NCI-H510A (cell line): ENCODE data around the gene ELFN1.

ENCODE experiments used
- DNase-seq: peaks from one replicate; lab custom pipeline; 2025; lab: John Stamatoyannopoulos, UW

The ELFN1 gene

DNA sequence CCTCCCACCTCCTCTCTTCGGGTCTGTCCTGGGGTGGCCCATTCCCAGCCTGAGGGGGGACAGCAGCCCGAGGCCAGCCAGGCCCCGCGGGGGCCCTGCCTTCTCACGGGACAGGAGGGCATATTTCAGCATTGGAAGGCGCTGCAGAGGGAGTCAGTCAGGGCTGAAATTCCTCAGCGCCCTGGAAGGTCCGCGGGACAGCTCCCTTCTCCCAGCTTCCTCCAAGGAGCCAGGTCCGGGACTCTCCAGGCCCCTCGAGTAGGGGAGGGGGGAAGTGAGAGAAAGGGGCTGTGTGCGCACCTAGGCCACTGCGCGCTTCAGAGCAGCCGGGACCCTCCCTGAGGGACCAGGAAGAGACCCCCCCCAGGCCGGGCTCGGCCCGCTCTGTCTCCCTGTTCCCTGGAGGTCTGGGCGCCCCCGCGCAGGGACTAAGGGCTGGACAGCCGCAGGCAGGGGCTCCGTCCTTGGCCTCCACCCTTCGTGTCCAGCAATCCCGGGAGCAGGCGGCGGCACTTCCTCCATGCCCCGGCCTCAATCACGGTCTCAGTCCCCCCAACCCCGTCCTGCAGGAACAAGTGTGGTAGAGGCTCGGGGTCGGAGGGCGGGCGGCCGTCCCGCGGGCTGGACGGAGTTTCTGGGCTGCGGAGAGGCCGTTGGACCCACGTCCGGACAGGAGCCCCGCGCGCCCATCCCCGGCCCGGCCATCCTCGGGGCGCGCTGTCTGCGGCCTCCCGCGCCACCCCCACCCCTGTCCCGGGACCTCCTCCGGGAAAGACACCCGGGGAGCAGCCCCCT lies 6.0 kb upstream of the ELFN1 start:
- DNase-seq: no peak

DNA sequence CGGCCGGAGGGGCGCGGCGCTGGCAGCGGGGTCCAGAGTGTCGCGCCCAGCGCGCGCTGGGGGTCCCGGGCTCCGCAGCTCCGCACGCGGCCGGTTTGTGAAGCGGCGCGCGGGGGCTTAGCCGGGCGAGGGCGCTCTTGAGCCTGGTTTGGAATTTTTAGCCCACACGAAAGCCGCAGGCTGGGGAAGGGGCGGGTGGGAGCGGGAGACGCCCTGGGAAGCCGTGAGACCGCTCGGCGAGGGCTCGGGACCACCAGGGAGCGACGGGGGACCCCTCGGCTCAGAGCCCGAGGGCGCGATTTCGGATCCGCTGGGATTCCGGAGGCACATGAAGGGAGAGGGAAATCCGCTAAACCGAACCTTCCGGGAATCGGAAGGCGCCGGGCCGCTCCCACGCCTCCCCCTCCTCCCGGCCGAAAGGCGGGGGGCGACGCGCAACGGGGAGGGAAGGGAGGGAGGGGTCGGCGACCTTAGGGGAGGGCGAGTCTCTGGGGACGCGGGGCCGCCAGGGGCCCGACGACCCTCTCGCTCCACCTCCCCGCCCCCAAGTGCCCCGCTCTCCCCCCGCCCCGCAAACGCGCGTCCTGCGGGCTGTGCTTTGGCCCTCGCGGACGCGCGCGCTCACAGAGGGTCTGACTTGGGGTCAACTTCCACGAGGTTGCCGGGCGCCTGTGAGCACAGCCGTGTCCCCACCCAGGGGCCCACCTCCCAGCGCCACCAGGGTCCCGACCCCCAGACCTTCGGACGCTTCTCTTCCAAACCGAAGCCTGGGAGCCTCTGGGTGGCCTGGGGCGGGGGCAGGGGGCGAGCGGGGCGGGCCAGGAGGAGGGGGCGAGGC lies 5.1 kb upstream of the ELFN1 start:
- DNase-seq: peak; percentile 53

DNA sequence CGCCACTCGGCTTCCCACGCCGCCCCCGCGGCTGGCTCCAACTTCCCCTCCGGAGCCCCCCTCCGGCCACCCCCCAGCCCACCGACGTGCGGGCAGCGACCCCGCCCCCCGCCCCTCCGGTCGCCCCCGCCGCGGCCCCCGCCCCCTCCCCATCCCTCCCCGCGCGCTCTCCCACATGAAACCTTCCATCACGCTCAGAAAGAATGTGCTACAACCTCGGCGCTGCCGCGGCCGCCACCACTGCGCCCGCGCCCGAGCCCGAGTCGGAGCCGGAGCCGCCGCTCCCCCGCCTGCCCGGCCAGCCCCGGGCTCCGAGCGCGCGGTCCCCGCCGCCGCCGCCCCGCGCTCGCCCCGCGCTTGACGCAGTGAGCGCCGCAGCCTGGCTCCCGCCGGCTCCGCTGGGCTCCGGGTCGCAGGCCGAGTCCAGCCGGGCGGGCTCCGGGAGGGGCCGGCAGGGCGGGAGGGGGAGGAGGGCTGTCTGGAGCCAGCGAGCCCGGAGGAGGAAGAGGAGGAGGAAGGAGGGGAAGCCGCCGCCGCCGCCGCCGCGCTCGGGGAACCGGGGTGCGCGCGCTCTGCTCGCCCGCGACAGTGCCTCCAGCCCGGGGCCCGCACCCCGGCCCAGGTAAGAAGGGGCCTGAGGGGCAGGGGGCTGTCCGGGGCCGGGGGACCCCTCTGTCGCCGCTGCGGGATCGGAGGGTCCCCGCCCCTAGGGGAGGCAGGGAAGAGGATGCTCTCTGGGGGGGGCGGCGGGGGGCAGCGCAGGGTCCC lies 4.3 kb upstream of the ELFN1 start:
- DNase-seq: no peak

DNA sequence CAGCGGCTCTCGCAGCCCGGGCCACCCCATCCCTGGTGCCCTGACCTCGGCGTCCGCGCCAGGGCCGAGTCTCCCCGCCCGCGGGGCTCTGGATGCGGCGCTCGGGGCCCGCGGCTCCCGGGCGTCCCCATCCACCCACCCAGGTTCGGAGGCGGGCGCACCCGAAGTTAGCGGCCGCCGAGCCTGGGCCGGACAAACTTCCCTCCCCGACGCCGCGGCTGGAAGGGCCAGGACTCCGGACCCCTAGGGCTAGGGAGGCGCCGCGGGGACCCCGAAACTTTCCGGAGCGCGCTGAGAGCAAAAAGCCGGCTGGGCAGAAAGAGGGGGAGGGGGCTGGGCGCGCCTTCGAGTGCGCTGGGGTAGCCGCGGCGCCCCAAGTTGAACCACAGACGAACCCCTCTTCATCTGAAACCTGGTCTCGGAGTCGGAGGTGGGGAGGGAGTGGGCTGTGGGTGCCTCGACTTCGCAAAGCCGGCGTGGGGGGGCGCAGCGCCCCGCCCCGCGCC lies 3.7 kb upstream of the ELFN1 start:
- no peak for DNase-seq

DNA sequence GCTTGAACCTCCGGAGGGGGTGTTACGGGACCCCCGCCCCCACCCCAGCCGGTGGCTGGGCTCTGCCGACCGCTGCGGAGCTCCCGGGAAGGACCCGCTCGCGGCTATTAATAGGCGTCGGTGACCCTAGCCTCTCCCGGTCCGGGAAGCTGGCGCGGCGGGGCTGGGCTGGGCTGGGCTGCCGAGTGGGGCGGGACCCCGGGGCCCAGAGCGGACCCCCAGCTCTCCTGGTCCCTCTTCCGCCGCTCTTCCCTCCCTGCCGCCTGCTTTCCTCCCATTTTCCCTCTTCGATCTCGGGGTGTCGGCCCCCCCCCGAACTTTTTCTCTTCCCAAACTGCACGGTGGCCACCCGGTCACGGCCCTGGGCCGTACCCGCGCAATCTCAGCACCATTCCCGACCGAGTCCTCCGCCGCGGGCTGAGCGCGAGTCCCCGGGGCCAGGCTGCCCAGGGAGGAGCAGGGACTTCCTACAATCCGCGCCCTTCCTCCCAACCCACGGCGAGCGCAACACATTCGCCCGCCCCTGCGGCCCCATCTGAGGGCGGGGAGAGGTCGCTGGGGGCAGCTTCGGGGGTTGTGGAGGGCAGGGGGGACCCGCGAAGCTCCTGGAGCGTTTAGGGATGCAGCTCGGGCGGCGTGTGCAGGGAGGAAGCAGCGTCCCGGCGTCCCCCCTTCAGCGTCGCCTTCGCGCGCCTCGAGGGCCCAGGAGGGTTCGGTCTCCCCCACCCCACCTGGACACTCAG lies 3.1 kb upstream of the ELFN1 start:
- no peak for DNase-seq

DNA sequence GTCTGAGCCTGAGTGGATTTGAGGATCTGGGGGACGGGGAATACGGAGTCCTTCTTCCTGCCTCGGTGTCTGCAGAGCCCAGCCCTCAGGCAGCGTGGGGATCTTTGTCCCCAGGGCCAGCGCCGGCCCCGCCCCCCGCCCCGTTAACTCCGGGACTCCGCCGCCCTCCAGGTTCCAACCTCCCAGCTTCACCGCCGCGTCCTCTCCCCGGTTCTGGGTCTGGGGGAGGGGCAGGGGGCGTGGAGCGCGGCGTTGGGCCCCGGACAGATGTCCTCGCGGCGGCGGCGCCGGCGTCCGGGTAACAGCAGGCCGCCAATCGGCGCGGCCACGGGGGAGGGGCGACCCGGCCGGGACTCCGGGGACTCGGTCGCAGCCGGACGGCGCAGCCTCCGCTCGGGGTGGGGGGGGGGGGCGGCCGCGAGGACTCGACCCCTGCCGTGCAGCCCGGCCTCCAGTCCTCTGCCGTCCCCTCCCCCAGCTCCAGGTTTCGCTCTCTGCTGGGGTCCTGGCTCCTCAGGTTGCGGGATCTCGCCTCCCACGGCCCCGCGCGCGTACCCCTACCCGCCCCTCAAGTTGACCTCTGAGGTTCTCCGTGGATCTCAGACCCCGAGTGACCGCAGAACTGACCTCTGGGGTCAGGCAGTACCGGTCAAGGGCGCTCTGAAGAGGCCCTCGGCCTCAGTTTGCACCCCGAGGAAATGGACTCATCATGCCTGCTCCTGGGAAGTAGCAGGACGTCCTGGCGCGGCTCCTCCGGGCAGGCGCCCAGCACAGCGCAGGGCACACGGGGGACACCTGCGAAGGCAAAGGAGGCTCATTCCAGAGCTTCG lies 2.3 kb upstream of the ELFN1 start:
- DNase-seq: peak; percentile 51

DNA sequence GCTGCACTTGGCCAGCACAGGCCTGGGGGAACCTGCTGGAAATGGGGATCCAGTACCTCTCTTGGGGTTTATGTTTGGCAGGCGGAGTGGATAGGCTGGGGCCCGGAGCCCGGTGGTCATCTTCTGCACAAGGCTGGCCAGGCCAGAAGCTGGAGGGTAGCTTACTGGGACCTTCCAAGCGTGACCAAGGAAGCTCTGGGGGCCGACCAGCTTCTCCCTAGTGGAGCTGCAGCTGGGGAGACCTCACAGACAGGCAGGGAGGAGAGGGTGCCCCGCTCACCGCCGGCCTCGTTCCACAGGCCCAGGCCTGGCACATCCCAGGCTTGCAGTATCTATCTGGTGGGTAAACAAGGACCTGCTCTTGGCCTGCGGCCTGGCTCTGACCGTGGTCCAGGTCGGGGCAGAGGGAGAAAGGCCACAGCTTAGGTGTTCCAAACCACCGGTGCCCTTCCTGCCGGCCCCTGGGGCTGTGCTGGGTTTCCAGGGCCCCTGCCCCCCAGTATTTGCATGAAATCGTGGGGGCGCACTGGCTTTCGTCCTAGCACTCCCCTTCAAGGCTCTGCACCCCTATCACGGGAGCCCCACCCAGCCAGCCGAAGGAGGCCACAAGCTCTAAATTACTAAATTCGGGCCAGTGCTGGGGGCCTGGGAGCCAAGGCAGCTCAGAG lies 1.5 kb upstream of the ELFN1 start:
- no peak for DNase-seq

DNA sequence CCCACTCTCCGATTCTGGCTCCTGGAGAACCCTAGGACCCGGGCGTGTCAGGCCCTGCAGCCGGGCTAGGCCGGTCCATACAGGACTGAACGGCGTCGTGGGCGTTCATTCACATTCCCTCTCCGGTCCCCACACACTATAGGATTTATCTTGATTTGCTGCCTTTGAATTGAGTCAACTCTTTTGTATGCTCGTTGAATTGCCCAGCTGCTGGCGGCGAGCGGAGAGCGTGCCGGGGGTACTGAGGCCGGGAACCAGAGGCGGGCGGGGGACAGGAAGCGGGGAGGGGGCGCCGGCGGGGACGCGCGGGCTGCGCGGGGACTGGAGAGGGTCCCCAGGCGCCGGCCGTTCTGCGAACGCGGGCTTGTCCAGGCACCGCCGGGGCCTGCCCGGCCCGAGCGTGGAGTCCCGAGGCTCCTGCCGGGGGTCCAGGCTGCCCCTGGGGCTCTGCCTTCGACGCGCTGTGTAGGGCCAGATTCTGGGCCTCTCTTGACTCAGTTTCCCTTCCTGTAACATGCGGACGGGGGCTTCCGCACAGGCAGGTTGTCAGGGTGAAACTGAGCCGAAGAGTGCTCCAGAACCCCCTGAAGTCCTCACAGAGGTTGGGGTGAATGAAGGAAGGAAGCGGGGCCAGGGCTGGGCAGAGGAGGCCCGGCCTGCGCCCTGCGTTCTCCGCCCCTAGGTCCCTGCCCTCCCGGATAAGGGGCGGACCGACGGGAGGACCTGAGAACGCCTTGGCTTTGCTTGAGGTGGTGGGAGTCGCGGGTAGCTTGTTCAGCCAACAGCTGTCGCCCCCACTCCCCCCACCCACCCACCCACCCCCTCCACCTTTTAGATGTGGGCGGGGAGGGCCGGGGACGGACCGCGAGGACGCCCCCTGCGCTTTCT lies 769 bp upstream of the ELFN1 start:
- peak; percentile 63 for DNase-seq

DNA sequence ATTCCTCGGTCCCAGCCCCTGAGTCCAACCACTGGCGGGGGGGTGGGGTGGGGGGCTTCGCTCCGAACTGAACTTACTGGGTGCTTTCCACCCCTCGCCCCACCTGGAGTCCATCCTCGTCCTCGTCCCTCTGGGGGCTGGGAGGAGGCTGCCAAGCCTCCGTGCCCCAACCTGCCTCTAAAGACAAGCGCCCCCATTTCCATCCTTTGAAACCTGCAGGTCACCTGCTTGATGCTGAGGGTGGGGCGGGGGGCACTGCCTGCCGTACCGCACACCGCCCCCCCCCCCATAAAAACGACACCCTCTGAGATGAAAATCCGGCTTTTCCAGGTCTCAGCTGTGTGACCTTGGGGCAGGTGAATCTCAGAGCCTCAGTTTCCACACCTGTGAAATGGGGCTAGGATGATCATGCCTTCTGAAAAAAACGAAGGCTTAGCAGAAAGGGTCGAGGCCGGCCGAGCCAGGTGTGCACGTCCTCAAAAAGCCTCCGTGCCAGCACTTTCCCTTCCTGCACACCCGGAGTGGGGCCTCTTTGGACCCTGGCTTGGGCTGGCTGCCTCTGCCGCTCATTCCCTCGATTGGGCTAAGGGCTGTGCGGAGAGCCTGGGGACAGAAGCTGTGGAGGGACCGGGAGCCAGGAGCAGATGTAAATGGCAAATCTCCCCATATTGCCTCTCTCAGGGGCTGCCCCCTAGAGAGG lies 967 bp downstream of the ELFN1 start:
- DNase-seq: no peak

DNA sequence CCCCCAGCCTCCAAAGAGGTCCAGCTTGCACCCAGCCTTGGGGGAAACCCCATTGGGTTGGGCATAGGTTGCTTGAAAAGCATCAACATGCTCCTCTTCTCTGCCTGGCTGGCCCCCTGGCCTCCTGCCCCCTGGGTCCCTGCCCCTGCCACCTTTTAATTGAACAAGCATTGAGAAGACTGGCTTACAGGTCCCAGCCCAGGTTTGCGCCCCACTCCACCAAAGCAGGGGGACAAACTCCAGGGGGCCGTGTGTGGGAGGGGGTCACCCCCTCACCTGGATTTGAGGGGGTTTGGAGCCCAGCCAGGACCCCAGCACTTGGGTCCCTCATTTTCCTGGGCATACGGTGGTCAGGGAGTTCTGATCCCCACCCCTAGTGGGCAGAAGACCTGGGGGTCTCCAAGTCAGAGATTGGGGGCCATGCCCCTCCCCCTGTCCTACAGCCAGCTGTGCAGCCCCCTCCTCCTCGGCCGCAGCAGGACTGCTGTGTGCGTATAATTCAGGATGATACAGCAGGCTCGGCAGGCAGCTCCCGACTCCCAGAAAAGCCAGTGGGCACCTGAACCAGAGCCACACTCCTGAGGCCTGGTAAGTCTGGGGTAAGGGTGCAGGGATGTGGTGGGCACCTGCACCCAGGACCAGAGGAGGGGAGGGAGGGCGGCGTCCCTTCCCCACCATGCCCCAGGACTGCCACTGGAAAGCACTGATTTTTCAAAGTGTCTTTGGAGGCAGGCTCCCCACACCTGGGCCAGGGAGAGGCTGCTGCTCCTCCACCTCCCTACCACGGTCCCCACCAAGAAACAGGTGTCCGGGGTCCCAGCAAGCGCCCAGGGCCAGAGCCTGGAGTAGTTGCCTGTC lies 1.7 kb downstream of the ELFN1 start:
- no peak for DNase-seq

DNA sequence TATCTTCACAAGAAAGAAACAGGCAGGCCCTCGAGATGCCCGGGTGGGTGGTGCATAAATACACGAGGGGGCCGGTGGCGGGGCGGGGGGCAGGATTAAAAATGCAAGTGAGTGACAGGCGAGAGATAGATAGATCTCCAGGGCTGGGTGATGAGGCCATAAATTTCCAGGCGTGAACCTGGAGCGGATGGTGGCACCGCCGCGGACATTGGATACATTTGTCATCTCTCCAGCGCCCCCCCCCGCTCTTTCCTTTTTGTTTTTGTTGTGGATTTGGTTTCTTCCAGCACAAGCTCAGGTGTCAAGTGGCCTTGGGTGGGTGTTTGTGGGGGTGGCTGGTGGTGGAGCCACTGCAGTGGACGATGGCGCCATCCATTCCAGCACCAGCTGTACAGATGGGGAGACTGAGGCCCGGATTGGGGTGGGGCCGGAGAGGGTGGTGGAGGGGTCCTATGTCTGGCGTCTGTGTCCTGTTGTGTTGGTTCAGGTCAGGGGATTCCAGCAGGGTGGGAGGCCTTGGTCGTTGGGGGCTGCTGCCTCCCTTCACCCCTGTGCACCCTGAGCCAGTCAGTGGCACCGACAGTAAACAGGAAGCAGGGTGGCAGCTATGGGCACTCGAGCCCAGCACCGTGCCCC lies 2.9 kb downstream of the ELFN1 start:
- no peak for DNase-seq

DNA sequence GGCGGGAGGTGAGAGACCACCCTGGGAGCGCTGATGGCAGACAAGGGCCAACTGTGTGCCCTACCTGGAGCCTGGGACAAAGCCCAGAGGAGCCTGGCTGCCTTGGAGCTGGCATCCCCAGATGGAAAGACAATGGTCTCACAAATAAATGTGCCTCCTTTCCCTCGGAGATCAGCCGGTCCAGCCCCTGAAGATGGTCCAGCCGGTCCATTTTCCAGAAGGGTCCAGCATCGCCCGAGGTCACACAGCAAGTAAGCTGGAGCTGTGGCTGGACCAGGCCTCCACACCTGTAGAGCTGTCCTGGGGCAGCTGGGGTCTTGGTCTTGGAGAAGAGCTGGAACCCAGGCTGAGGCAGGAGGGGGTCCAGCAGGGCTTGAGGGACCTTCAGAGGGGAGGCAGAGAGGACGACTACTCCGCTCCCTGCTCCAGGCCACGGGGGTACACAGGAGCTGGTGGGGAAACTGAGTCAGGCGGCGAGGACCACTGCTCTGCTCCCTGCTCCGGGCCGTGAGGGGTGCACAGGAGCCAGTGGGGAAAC lies 3.6 kb downstream of the ELFN1 start:
- DNase-seq: no peak

DNA sequence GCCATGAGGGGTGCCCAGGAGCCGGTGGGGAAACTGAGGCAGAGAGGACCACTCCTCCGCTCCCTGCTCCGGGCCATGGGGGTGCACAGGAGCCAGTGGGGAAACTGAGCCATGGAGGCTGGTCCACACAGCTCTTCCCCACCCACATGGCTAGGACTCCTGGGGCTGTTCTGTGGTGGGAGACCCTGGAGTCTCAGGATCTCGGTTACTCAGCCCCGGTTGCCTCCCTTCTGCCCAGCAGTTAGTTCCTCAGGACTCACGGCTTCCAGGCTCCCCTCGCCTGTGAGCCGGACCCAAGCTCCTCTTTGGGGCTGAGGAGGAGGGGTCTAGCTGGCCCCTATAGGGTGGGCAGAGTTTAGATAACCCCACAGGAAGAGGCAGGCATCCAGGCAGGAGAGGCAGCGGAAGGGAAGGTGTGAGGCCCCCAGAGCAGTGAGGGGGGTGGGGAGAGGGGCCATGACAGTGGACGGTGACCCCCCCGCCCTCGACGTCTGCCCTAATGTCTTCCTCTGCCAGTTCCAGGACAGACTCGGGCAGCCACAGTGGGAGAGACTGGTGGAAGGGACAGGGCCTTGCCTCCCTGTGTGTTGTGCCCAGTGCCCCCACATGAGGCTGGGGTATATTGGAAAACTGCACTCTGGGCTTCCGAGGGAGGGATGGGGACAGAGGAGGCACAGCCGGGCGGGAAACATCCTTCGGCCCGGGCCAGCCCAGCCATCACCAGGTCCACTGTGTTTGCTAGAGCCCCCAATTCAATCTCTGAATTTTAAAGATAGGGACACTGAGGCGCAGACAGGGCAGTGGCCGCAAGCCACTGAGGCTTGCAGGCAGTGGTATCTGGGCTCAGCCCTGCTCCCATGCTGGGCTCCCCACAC lies 4.3 kb downstream of the ELFN1 start:
- DNase-seq: no peak

DNA sequence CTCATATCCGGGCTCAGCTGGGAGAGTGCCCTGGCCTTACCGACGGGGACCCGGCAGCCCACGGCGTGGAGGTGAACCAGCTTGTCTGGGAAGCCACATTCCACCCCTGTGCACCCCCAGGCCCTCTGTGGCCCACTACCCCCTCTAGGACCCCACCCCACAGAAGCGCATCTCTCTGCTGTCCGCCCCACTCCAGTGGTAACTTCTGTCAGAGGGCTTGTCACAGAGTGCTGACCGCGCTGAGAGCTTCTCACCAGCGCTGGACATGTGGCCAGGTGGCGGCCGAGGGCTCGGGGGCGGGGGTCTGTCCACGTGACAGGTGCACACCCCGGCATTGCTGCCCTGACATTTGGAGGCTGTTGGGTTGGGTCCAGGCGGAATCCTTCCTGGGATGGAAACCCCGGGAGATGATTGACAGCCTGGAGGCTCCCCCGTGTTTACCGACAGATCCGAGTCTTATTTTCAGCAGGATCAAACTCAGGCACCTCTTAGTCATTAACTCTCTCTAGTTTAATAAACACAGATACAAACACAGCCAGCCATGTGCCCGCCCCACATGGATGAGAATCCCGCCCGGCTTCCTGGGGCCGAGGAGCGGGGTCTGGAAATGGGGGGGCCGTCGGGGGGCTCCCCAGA lies 5.1 kb downstream of the ELFN1 start:
- DNase-seq: no peak
